ENCODE data around the gene FAM131B. TPM values are rescaled to one million over a fixed set of nuclear protein-coding genes. Genes with fewer than 3 reads are reported as not detected.
A peak's percentile ranks its signal among the peaks of the same experiment; 100 is the strongest.

Gene FAM131B
- total RNA-seq, 2 experiments from 2014 or later, result 1.7 to 1.8 TPM

DNA sequence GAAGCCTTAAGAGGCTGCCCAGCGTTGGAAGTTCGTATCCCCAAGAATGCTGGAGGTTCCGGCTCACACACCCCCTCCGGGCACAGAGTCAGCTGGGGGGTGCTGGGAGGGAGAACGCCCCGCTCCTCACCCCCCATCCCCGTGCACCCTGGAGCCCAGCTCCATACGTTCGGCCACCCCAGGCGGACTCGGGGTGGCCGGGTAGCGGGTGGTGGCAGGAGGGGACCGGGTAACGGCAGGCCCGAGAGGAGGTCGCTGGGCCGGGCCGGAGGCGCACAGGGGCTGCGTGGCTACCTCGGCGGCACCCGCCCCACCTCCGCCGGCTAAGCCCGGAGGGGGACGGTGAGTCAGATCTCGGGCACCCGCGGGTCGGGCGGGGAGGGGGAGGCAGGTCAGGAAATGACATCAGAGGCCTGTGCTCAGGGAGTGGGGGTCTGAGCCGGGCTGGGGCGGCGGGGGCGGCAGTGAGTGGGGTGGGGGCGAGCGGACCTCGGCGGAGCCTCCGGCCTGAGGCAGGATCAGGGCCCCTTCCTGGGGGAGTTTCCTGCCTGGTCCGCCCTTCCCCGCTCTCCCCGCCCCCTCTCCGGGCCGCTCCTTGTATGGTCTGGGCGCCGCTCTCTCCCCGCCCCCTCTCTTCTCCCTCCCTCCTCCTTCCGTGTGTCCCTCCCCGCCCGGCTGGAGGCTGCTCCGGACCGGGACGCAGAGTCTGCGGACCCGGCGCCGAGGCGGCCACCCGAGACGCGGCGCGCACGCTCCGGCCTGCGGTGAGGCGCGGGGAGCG lies 18.3 kb upstream of the FAM131B start, which contains the start of gene ZYX:
TSS of gene ZYX (plus strand) at position 700 of the 781 bp plus-strand sequence. CDS start 227 bp downstream, outside the sequence.
- intact Hi-C loops (cut with DNase I, micrococcal nuclease), result loop anchor here (1.0 to 10.0 kb wide), 12 partner anchors 19 to 576 kb away; partner anchors contain the start of genes CASP2 (in 2 of the 2), EPHA1 (in 2 of the 2), FAM131B (in 1 of the 2) and TCAF1 (in 1 of the 2)
- Mint-ChIP-seq H3K27ac (peak within 1 kb of the TSS; percentile 89), H3K4me1 (peaks cover 33% of the 10 kb centered on the region), H3K27me3 (no peaks in the 10 kb centered on the region), H3K9me3 (ENCODE audit: low read depth) (no peaks in the 10 kb centered on the region), H3K4me3 (peak within 1 kb of the TSS; percentile 82), H3K36me3 (ENCODE audit: low read depth) (peaks cover 5% of the 10 kb centered on the region)
- DNase-seq, result peak; percentile 94
- ChIA-PET POLR2A (interaction anchor here (0.6 to 1.3 kb wide), 3 partner anchors 15 to 134 kb away, joined by 3 to 7 read pairs (median 3); no protein-coding TSS in a partner anchor), CTCF (interaction anchor here (0.5 to 3.3 kb wide), 16 partner anchors 12 to 120 kb away, joined by 3 to 19 read pairs (median 4); no protein-coding TSS in a partner anchor)
- peak; percentile 79 for ATAC-seq

DNA sequence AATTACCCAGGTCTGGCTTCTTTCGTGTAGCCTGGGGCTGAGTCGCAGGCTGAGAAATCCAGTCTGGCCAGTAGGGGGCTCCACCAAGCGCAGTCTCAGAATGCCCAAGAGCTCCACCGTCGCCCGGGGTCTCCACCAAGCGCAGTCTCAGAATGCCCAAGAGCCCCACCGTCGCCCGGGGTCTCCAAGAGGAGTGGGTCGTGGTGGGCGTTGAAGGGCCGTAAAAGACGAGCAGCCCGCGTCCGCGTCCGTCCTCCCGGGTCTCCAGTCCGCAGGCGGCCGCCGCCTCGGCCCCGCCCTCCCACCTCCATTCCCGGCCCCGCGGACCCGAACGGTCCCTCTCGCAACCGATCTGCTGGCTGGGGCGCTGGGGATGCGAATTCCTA lies 17.7 kb upstream of the FAM131B start:
- H3K27ac Mint-ChIP-seq, result peak overlapping the region; percentile 89
- peak overlapping the region; percentile 82 for H3K4me3 Mint-ChIP-seq
- H3K36me3 Mint-ChIP-seq (ENCODE audit: low read depth), result peaks cover 5% of the 10 kb centered on the region
- intact Hi-C loops (cut with DNase I, micrococcal nuclease), result loop anchor here (1.0 to 10.0 kb wide), 12 partner anchors 18 to 575 kb away; partner anchors contain the start of genes EPHA1 (in 2 of the 2), CASP2 (in 1 of the 2), FAM131B (in 1 of the 2) and TCAF1 (in 1 of the 2)
- DNase-seq (peak; percentile 93), ATAC-seq (peak; percentile 57)
- ChIA-PET POLR2A (interaction anchor here (0.6 to 1.3 kb wide), 4 partner anchors 16 to 572 kb away, joined by 3 to 7 read pairs (median 3); no protein-coding TSS in a partner anchor), CTCF (interaction anchor here (0.5 to 3.3 kb wide), 21 partner anchors 11 to 539 kb away, joined by 3 to 19 read pairs (median 4); no protein-coding TSS in a partner anchor)
- H3K4me1 Mint-ChIP-seq, result peaks cover 39% of the 10 kb centered on the region
- no peaks in the 10 kb centered on the region for H3K27me3 Mint-ChIP-seq
- no peaks in the 10 kb centered on the region for H3K9me3 Mint-ChIP-seq (ENCODE audit: low read depth)

DNA sequence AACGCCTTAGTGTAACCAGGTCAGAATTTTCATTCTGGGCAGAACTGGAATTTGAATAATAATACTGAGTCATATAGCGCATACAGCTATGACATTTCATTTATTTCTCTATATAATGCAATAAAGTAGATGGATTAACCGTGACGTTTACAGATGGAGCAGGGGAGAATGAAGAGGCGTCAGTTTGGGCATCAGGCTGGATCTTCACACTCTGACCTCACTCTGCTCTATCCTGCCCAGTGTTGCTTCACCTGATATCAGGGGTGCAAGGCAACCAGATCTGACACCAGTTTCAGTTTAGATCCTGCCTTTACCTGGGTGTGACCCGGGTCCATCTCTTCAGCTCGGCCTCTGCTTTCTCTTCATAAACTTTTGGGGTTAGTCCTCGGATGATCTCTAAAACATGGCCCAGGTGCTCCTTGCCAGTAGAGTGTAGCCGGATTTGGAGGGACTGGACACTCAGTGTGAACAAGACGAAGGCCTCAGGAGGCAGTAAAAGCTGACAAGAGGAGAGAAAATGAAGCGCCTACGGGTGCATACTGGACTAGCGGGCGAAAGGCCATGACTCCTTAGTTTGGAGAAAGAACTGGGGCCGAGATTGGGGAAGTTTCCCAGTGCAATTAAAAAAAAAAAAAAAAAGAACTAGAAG lies 17.2 kb upstream of the FAM131B start:
- ChIA-PET CTCF (interaction anchor here (0.6 to 3.3 kb wide), 22 partner anchors 11 to 538 kb away, joined by 3 to 19 read pairs (median 4); no protein-coding TSS in a partner anchor), POLR2A (interaction anchor here (0.6 to 1.3 kb wide), 5 partner anchors 16 to 572 kb away, joined by 3 to 7 read pairs (median 3); no protein-coding TSS in a partner anchor)
- no peaks in the 10 kb centered on the region for H3K9me3 Mint-ChIP-seq (ENCODE audit: low read depth)
- DNase-seq (peak; percentile 32), ATAC-seq (peak; percentile 1)
- intact Hi-C loops (cut with DNase I, micrococcal nuclease), result loop anchor here (1.0 to 10.0 kb wide), 12 partner anchors 17 to 575 kb away; partner anchors contain the start of genes EPHA1 (in 2 of the 2), CASP2 (in 1 of the 2), FAM131B (in 1 of the 2) and TCAF1 (in 1 of the 2)
- peak overlapping the region; percentile 89 for H3K27ac Mint-ChIP-seq
- peaks cover 44% of the 10 kb centered on the region for H3K4me1 Mint-ChIP-seq
- H3K4me3 Mint-ChIP-seq, result peak overlapping the region; percentile 82
- no peaks in the 10 kb centered on the region for H3K27me3 Mint-ChIP-seq
- peaks cover 5% of the 10 kb centered on the region for H3K36me3 Mint-ChIP-seq (ENCODE audit: low read depth)

DNA sequence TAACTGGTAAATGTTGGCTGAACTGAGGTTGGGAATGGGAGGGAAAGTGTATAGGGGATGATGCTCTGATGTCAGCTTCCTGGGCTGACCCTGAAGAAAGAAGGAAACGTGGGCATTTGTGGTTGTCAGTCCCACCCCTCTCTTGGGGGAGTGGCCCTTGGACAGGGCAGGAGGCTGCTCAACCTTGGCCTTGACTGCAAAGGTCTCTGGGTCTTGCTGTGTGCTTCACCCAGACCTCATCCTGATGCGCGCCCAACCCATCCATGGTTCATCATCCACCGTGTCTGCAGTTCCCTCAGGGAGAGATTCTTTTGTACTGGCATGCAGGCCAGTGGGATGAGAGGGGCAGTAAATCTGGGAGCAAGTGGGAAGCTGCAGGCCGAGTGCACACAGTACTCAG lies 13.9 kb upstream of the FAM131B start:
- Mint-ChIP-seq H3K4me1 (peaks cover 67% of the 10 kb centered on the region), H3K27ac (peak overlapping the region; percentile 35), H3K4me3 (no peak overlapping the region), H3K9me3 (ENCODE audit: low read depth) (no peaks in the 10 kb centered on the region), H3K36me3 (ENCODE audit: low read depth) (no peaks in the 10 kb centered on the region), H3K27me3 (no peaks in the 10 kb centered on the region)
- ChIA-PET POLR2A (no interaction called here), CTCF (interaction anchor here (0.6 to 1.7 kb wide), 4 partner anchors 38 to 161 kb away, joined by 3 to 8 read pairs (median 4); no protein-coding TSS in a partner anchor)
- intact Hi-C loops (cut with DNase I, micrococcal nuclease), result no loop called here
- ATAC-seq (no peak), DNase-seq (no peak)

DNA sequence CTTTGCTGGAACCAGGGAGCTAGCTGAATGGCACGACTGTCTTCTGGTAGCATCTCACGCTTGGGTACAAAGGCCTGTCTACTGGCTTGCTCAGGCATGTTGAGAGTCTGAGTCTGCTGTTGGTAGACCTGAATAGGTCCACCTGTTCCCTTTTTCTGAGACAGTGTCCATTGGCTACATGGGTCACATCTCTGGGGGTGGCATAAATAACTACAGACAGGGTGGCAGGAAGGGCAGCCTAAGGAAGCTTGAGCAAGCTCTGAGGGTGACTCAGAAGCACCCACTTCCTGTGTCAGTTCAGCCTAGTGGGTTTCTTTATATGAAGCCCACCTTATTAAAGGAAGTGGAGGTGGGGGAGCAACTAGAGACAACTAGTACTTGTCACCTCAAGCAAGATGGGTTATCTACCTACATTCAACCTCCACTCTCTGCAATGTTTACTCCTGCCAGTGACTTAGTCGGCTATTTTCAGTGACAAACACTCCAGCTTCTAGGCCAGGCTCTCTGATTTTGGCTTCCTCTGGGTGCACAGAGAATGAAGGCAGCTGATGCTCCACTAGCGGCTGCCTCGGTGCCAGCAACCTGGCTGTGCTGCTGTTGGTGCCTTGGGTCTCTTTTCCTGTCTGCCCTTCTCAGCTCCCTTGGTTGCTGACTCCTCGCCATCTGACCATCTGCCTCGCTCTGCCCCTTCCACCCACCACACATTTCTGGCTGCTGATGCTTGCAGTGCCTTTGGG lies 13.0 kb upstream of the FAM131B start:
- Mint-ChIP-seq H3K4me1 (peaks cover 70% of the 10 kb centered on the region), H3K27ac (peak overlapping the region; percentile 86), H3K36me3 (ENCODE audit: low read depth) (no peaks in the 10 kb centered on the region), H3K9me3 (ENCODE audit: low read depth) (no peaks in the 10 kb centered on the region), H3K4me3 (no peak overlapping the region), H3K27me3 (no peaks in the 10 kb centered on the region)
- ChIA-PET POLR2A (interaction anchor here (0.5 to 1.2 kb wide), 2 partner anchors 9 to 66 kb away, joined by 3 read pairs; no protein-coding TSS in a partner anchor), CTCF (interaction anchor here (0.8 to 2.0 kb wide), 13 partner anchors 9 to 160 kb away, joined by 3 to 12 read pairs (median 4); no protein-coding TSS in a partner anchor)
- peak; percentile 51 for ATAC-seq
- intact Hi-C loops (cut with DNase I, micrococcal nuclease), result no loop called here
- DNase-seq, result peak; percentile 52

DNA sequence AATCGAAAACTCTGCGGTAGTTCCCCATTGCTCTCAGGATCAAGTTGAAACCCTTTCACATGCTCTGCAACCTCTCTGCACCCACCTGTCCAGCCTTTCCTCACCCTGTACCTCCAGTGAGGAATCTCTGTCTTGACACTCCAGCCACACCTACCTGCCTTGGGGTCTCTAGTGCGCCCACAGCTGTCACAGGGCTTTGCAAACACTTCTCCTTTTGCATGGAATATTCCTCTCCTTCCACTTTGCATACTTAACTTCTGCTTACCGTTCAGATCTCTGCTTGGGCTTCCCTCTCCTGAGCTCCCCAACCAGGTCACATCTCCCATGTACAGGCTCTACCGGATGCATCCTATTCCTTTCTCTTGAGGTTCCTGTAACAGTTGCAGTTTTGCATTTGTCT lies 12.0 kb upstream of the FAM131B start:
- Mint-ChIP-seq H3K36me3 (ENCODE audit: low read depth) (no peaks in the 10 kb centered on the region), H3K27me3 (no peaks in the 10 kb centered on the region), H3K4me3 (no peak overlapping the region), H3K4me1 (peaks cover 65% of the 10 kb centered on the region), H3K9me3 (ENCODE audit: low read depth) (no peaks in the 10 kb centered on the region), H3K27ac (peak overlapping the region; percentile 86)
- intact Hi-C loops (cut with DNase I, micrococcal nuclease), result no loop called here
- ChIA-PET POLR2A (no interaction called here), CTCF (interaction anchor here (0.6 to 2.0 kb wide), 7 partner anchors 10 to 134 kb away, joined by 3 to 12 read pairs (median 6); no protein-coding TSS in a partner anchor)
- no peak for ATAC-seq
- DNase-seq, result no peak

DNA sequence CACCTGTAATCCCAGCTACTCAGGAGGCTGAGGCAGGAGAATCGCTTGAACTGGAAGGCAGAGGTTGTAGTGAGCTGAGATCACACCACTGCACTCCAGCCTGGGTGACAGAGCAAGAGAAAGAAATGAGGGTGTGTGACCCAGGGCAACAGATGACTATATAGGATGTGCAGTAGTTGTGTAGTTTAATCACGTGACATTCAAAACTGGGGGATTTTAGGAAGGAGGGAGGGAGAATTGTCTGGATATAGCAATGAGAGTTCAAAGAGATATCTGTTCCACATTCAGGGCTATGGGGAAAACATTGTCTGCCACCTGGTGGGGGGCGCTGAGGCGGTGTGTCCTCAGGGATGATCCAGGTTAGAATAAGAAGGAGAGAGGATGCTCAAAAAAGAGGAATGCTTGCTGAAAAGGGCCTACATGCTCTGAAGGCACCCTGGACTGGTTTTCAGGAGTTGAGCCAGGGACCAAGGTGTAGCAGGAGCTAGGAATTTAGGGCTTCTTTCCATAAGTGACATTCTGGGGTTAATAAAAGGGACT lies 10.8 kb upstream of the FAM131B start:
- no peaks in the 10 kb centered on the region for H3K36me3 Mint-ChIP-seq (ENCODE audit: low read depth)
- no peak overlapping the region for H3K4me3 Mint-ChIP-seq
- no peaks in the 10 kb centered on the region for H3K9me3 Mint-ChIP-seq (ENCODE audit: low read depth)
- no peak for DNase-seq
- peaks cover 54% of the 10 kb centered on the region for H3K4me1 Mint-ChIP-seq
- intact Hi-C loops (cut with DNase I, micrococcal nuclease), result no loop called here
- no peaks in the 10 kb centered on the region for H3K27me3 Mint-ChIP-seq
- CTCF ChIA-PET, result interaction anchor here (0.9 kb wide), 1 partner anchor 13 kb away, joined by 4 read pairs; no protein-coding TSS in a partner anchor
- no peak for ATAC-seq
- POLR2A ChIA-PET, result no interaction called here
- H3K27ac Mint-ChIP-seq, result no peak overlapping the region

DNA sequence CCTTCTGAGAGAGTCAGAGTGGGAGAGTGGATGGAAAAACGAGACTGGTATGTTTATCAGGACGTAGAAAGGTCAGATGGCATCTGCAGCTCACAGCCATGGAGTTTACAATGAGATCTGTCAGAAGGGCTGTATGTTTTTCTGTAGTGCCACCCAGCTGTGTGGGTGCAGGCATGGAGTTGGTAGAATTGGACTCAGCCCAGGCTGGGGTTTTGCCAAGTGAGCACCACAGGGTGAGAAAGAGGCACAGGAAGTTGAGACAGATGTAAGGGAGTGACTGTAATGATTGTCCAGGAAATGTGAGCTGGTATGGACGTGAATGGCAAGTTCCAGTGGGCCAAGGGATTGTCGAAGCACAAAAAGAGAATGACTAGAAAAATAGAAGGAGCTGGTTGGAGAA lies 9.6 kb upstream of the FAM131B start:
- intact Hi-C loops (cut with DNase I, micrococcal nuclease), result no loop called here
- ChIA-PET CTCF (interaction anchor here (0.6 to 1.4 kb wide), 4 partner anchors 27 to 148 kb away, joined by 3 to 5 read pairs (median 4); no protein-coding TSS in a partner anchor), POLR2A (interaction anchor here (1.0 kb wide), 1 partner anchor 12 kb away, joined by 3 read pairs; no protein-coding TSS in a partner anchor)
- no peaks in the 10 kb centered on the region for H3K9me3 Mint-ChIP-seq (ENCODE audit: low read depth)
- H3K27me3 Mint-ChIP-seq, result no peaks in the 10 kb centered on the region
- no peaks in the 10 kb centered on the region for H3K36me3 Mint-ChIP-seq (ENCODE audit: low read depth)
- DNase-seq (peak; percentile 78), ATAC-seq (peak; percentile 76)
- H3K27ac Mint-ChIP-seq, result peak overlapping the region; percentile 79
- peak overlapping the region; percentile 9 for H3K4me3 Mint-ChIP-seq
- H3K4me1 Mint-ChIP-seq, result peaks cover 46% of the 10 kb centered on the region

DNA sequence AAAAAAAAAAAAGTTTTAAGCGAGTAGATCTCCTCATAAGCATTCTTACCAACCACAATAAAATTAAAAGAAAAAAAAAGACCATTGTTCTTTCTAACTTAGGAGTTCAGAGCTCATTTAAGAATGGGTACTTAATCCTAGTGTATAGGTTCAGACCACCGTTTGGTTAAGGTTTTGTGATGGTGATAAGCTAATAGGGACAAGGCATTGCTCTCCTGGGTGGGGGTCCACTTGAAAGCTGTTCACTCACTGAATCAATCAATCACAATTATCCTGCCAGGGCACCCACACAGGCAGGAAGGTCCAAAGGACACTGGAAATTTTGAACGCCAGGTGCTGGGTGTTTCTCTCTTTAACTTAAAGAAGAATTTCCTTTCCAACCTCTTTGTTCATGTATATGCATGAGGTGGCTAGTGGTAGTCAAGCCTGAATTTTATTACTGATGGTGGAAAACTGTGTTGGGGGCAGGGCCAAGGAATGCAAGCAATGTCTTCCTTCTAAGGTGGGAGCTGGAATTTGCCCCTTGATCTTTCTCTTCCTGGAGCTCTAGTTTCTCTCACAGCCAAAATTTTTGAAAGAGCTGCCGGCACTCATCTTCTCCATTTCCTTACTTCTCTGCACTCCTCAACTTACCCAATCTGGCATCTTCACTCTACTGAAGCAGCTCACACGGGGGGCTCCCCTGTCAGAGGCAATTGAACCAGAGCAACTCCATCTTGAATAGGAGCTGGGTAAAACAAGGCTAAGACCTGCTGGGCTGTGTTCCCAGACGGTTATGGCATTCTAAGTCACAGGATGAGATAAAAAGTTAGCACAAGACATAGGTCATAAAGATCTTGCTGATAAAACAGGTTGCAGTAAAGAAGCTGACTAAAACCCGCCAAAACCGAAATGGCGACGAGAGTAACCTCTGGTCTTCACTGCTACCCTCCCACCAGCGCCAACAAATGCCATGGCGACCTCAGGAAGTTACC lies 7.5 kb upstream of the FAM131B start:
- ChIA-PET POLR2A (no interaction called here), CTCF (interaction anchor here (0.6 to 2.6 kb wide), 7 partner anchors 9 to 107 kb away, joined by 3 to 19 read pairs (median 3); no protein-coding TSS in a partner anchor)
- ATAC-seq (no peak), DNase-seq (no peak)
- Mint-ChIP-seq H3K4me3 (no peak overlapping the region), H3K27me3 (peaks cover 7% of the 10 kb centered on the region), H3K4me1 (peaks cover 28% of the 10 kb centered on the region), H3K36me3 (ENCODE audit: low read depth) (no peaks in the 10 kb centered on the region), H3K9me3 (ENCODE audit: low read depth) (no peaks in the 10 kb centered on the region), H3K27ac (no peak overlapping the region)
- intact Hi-C loops (cut with DNase I, micrococcal nuclease), result no loop called here
